Ascending aorta (tissue), 2 donors: ENCODE results near the gene IL37. TPM values are rescaled to one million over a fixed set of nuclear protein-coding genes. Genes with fewer than 3 reads are reported as not detected.

Experiments
- DNase-seq, 2 donors: peaks; one replicate each; pipeline ENCODE4 v3.0.0-alpha.2; 2019; ENCODE audit warnings: low spot score in 2 of 2
- H3K27ac ChIP-seq, 2 donors: fragments of 200-600 bp; sonication (generic); one replicate each; pipeline ENCODE4 v1.5.1; 2016 to 2017; ENCODE audit warnings: mild to moderate bottlenecking in 1 of 2
- H3K27me3 ChIP-seq: fragments of 200-600 bp; sonication (generic); one replicate; pipeline ENCODE4 v1.5.1; 2017
- H3K36me3 ChIP-seq, 2 donors: fragments of 200-600 bp; sonication (generic); one replicate each; pipeline ENCODE4 v1.5.1; 2016
- H3K4me1 ChIP-seq, 2 donors: fragments of 200-600 bp; sonication (generic); one replicate each; pipeline ENCODE4 v1.5.1; 2016 to 2017; ENCODE audit warnings: mild to moderate bottlenecking in 1 of 2
- H3K4me3 ChIP-seq, 2 donors: fragments of 200-600 bp; sonication (generic); one replicate each; pipeline ENCODE4 v1.5.1; 2016 to 2017; ENCODE audit warnings: mild to moderate bottlenecking in 1 of 2
- H3K9me3 ChIP-seq, 2 donors: fragments of 200-600 bp; sonication (generic); one replicate each; pipeline ENCODE4 v1.5.1; 2016
- intact Hi-C: fragments of 100-400 bp; cut with DNase I; formaldehyde crosslinking; loops from one replicate; pipeline ENCODE4 v1.15.1; 2023
- total RNA-seq: library from RNA; depleted of rRNA; stranded (reverse); fragments of >200 nt; gene quantifications from one replicate; pipeline ENCODE4 v1.1.0, GENCODE V29; 2016
- TF ChIP-seq, protein P1 (sequence below), 3 experiments: fragments of 200-600 bp in 2 of 3; fragments of 450-650 bp in 1 of 3; sonication (generic) in 2 of 3; IDR thresholded peaks; one replicate each; pipeline ENCODE4 v1.5.1; 2016 to 2019; ENCODE audit warnings: antibody characterized with exemption in 3 of 3, mild to moderate bottlenecking in 1 of 3, moderate library complexity in 1 of 3

The IL37 gene
- total RNA-seq, 1 donor from 2014 or later, result not detected

GRCh38 chr2:112920923-112921532, 10.1 kb downstream of the IL37 start:
- TF ChIP-seq, protein P1, sequence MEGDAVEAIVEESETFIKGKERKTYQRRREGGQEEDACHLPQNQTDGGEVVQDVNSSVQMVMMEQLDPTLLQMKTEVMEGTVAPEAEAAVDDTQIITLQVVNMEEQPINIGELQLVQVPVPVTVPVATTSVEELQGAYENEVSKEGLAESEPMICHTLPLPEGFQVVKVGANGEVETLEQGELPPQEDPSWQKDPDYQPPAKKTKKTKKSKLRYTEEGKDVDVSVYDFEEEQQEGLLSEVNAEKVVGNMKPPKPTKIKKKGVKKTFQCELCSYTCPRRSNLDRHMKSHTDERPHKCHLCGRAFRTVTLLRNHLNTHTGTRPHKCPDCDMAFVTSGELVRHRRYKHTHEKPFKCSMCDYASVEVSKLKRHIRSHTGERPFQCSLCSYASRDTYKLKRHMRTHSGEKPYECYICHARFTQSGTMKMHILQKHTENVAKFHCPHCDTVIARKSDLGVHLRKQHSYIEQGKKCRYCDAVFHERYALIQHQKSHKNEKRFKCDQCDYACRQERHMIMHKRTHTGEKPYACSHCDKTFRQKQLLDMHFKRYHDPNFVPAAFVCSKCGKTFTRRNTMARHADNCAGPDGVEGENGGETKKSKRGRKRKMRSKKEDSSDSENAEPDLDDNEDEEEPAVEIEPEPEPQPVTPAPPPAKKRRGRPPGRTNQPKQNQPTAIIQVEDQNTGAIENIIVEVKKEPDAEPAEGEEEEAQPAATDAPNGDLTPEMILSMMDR (IDR thresholded peaks at IDR 0.05), result no peak
- intact Hi-C loops, result no loop called here

DNA sequence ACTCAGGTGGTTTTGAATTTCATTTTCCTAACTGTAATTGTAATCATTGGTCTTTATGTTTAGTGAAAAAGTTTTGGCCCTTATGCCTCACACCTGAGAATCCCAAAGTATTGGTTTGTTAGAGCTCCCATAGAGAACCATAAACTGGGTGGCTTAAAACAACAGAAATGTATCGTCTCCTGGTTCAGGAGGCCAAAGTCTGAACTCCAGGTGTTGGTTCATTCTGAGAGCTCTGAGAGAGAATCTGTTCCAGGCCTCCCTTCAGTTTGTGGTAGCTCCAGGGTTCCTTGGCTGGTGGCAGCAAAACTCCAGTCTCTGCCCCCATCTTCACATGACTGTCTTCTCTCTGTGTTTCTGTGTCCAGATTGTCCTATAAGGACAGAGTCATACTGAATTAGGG, 11.0 kb downstream of the IL37 start:
- intact Hi-C loops, result no loop called here
- DNase-seq, result no peak
- H3K9me3 ChIP-seq, result no peaks in the 10 kb centered on the region
- no peaks in the 10 kb centered on the region for H3K4me1 ChIP-seq
- TF ChIP-seq, protein P1 (IDR thresholded peaks at IDR 0.05), result no peak
- no peaks in the 10 kb centered on the region for H3K27me3 ChIP-seq
- H3K36me3 ChIP-seq, result no peaks in the 10 kb centered on the region
- H3K27ac ChIP-seq, result no peak overlapping the region
- no peak overlapping the region for H3K4me3 ChIP-seq

More at GRCh38 chr2:112920923-112921532, 10.1 kb downstream of the IL37 start:
- Histone ChIP-seq H3K27me3 (no peaks in the 10 kb centered on the region), H3K4me1 (no peaks in the 10 kb centered on the region), H3K4me3 (no peak overlapping the region), H3K27ac (no peak overlapping the region), H3K36me3 (no peaks in the 10 kb centered on the region), H3K9me3 (no peaks in the 10 kb centered on the region)
- no peak for DNase-seq

DNA sequence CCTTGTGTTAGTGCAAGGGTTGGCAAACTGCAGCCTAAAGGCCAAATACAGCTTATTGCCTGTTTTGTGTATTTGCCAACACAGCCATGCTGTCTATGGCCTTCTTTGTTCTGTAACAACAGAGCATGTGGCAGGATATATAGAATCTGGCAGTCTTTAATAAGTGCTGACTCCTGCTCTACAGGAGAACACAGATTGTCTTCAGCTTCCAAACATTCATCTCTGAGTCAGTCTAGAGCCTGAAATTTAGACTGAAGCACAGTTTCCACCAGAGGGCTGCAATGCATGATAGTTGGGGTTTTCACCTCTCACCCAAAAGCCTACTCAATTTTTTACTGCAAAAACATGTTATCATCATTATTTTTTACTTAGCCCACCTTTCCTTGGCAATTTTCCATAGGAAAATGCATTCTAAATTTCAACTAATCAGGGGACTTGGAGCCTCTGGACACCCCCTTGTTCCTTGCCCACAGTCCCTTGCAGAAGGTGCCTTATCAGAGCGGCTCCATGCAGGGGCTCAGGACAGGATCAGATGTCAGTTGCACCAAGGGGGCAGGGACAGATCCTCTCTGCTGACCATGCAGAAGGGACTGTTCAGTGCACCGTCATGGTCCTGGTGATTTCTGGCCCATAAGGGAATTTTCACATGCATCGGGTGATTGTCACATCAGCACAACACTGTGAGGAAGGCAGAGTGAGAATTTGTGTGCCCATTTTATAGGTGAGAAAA, 12.4 kb downstream of the IL37 start:
- TF ChIP-seq, protein P1 (IDR thresholded peaks at IDR 0.05), result no peak
- Histone ChIP-seq H3K27ac (no peak overlapping the region), H3K27me3 (no peaks in the 10 kb centered on the region), H3K4me3 (no peak overlapping the region), H3K36me3 (no peaks in the 10 kb centered on the region), H3K4me1 (no peaks in the 10 kb centered on the region), H3K9me3 (no peaks in the 10 kb centered on the region)
- intact Hi-C loops, result no loop called here
- no peak for DNase-seq

- no peak overlapping the region for H3K27ac ChIP-seq
- H3K4me1 ChIP-seq, result no peaks in the 10 kb centered on the region
- DNase-seq, result no peak
- H3K9me3 ChIP-seq, result no peaks in the 10 kb centered on the region
- intact Hi-C loops, result no loop called here
- H3K4me3 ChIP-seq, result no peak overlapping the region
- TF ChIP-seq, protein P1 (IDR thresholded peaks at IDR 0.05), result no peak
- H3K27me3 ChIP-seq, result no peaks in the 10 kb centered on the region
- no peaks in the 10 kb centered on the region for H3K36me3 ChIP-seq
Observed at GRCh38 chr2:112923967-112924338, 13.0 kb downstream of the IL37 start.

DNA sequence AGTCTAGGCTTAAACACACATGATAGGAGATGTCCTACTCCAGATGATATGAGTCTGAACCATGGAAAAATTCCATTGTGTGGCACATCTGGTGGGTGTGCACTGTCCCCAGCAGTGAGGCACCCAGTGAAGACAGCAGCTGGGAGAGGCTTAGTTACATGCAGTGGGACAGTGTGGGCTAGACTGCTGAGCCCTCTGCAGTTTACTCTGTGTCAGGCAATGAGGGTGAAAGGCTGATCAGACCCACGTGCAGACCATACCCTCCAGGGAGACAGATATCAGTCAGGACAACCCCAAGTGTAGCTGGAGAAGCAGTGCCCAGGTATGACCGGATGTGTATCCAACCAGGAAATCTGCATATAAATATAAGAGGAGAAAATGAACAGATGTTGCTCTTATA, 13.4 kb downstream of the IL37 start:
- Histone ChIP-seq H3K27me3 (no peaks in the 10 kb centered on the region), H3K4me3 (no peak overlapping the region), H3K4me1 (no peaks in the 10 kb centered on the region), H3K27ac (no peak overlapping the region), H3K36me3 (no peaks in the 10 kb centered on the region), H3K9me3 (no peaks in the 10 kb centered on the region)
- TF ChIP-seq, protein P1 (IDR thresholded peaks at IDR 0.05), result no peak
- intact Hi-C loops, result no loop called here
- no peak for DNase-seq
